ENCODE results near the gene ADORA2A.

ADORA2A gene

GRCh38 chr22:24467340-24467739 lies 39.9 kb downstream of the ADORA2A start:
- peaks cover 15 to 34% of the 10 kb centered on the region in 2 experiments for H3K4me1 ChIP-seq (ENCODE audit: control insufficient read depth in 1 of 2, insufficient read depth in 1 of 2, low read depth in 1 of 2, low read length in 1 of 2)
- no peak overlapping the region for H3K4me3 ChIP-seq (ENCODE audit: low read depth in 1 of 2, low read length in 1 of 2)
- H3K36me3 ChIP-seq: no peaks in the 10 kb centered on the region
- no peaks in the 10 kb centered on the region for H3K9me3 ChIP-seq
- TF ChIP-seq CTCF (IDR thresholded peaks at IDR 0.05): no peak
- no peaks in the 10 kb centered on the region for H3K27me3 ChIP-seq
- no peak overlapping the region for H3K27ac ChIP-seq

- no peak for TF ChIP-seq CTCF (IDR thresholded peaks at IDR 0.05)
- peaks cover 37 to 49% of the 10 kb centered on the region in 2 experiments for H3K4me1 ChIP-seq (ENCODE audit: control insufficient read depth in 1 of 2, insufficient read depth in 1 of 2, low read depth in 1 of 2, low read length in 1 of 2)
- H3K9me3 ChIP-seq: no peaks in the 10 kb centered on the region
- peak overlapping the region; percentile 34 for H3K27ac ChIP-seq
- no peaks in the 10 kb centered on the region for H3K27me3 ChIP-seq
- no peaks in the 10 kb centered on the region for H3K36me3 ChIP-seq
- H3K4me3 ChIP-seq (ENCODE audit: low read depth in 1 of 2, low read length in 1 of 2): no peak overlapping the region
Measured at GRCh38 chr22:24471570-24471969, 44.2 kb downstream of the ADORA2A start.

- no peaks in the 10 kb centered on the region for H3K9me3 ChIP-seq
- H3K4me3 ChIP-seq (ENCODE audit: low read depth in 1 of 2, low read length in 1 of 2): peak overlapping the region in 1 of 2 experiments; percentile 6
- H3K27me3 ChIP-seq: no peaks in the 10 kb centered on the region
- peak overlapping the region; percentile 78 for H3K27ac ChIP-seq
- no peaks in the 10 kb centered on the region for H3K36me3 ChIP-seq
- H3K4me1 ChIP-seq (ENCODE audit: control insufficient read depth in 1 of 2, insufficient read depth in 1 of 2, low read depth in 1 of 2, low read length in 1 of 2): peaks cover 29 to 39% of the 10 kb centered on the region in 2 experiments
- no peak for TF ChIP-seq CTCF (IDR thresholded peaks at IDR 0.05)
Measured at GRCh38 chr22:24473284-24473683, 45.9 kb downstream of the ADORA2A start.

GRCh38 chr22:24474221-24474620 lies 46.8 kb downstream of the ADORA2A start:
- Histone ChIP-seq H3K27ac (peak overlapping the region; percentile 78), H3K4me1 (ENCODE audit: control insufficient read depth in 1 of 2, insufficient read depth in 1 of 2, low read depth in 1 of 2, low read length in 1 of 2) (peaks cover 29 to 39% of the 10 kb centered on the region in 2 experiments), H3K4me3 (ENCODE audit: low read depth in 1 of 2, low read length in 1 of 2) (no peak overlapping the region), H3K9me3 (no peaks in the 10 kb centered on the region), H3K27me3 (no peaks in the 10 kb centered on the region), H3K36me3 (no peaks in the 10 kb centered on the region)
- TF ChIP-seq CTCF (IDR thresholded peaks at IDR 0.05): no peak

- peak overlapping the region; percentile 78 for H3K27ac ChIP-seq
- TF ChIP-seq CTCF (IDR thresholded peaks at IDR 0.05): no peak
Measured at GRCh38 chr22:24474649-24475255, 47.4 kb downstream of the ADORA2A start.

More at GRCh38 chr22:24474649-24475255, 47.4 kb downstream of the ADORA2A start:
- no peaks in the 10 kb centered on the region for H3K36me3 ChIP-seq
- no peaks in the 10 kb centered on the region for H3K27me3 ChIP-seq
- H3K4me3 ChIP-seq (ENCODE audit: low read depth in 1 of 2, low read length in 1 of 2): no peak overlapping the region
- peaks cover 29 to 39% of the 10 kb centered on the region in 2 experiments for H3K4me1 ChIP-seq (ENCODE audit: control insufficient read depth in 1 of 2, insufficient read depth in 1 of 2, low read depth in 1 of 2, low read length in 1 of 2)
- no peaks in the 10 kb centered on the region for H3K9me3 ChIP-seq

All from neutrophil (primary cell).